GM12878 (cell line): ENCODE data around the gene GBGT1. TPM values are rescaled to one million over a fixed set of nuclear protein-coding genes. Genes with fewer than 3 reads are reported as not detected.

Experiments
- ATF7 ChIP-seq: fragments of 450-650 bp; IDR thresholded peaks from 2 replicates; pipeline ENCODE4 v1.6.1; 2016; ENCODE audit warnings: low read depth, mild to moderate bottlenecking
- BCL11A ChIP-seq: IDR thresholded peaks from 2 replicates; pipeline ENCODE4 v1.6.1; 2011; ENCODE audit warnings: low read depth, low read length
- CEBPB ChIP-seq, 2 experiments: fragments of 150-350 bp in 1 of 2; IDR thresholded peaks; 2 replicates each; pipeline ENCODE4 v1.6.1; 2012 to 2014; ENCODE audit warnings: low read depth in 2 of 2, low read length in 2 of 2, borderline replicate concordance in 1 of 2, inconsistent platforms in 1 of 2
- CUX1 ChIP-seq: IDR thresholded peaks from 2 replicates; pipeline ENCODE4 v1.6.1; 2012; ENCODE audit warnings: improper control_type of control experiment, low read depth, low read length; ENCODE audit not compliant: insufficient replicate concordance
- ESRRA ChIP-seq: IDR thresholded peaks from 2 replicates; pipeline ENCODE4 v1.6.1; 2012; ENCODE audit warnings: mild to moderate bottlenecking, low read length, improper control_type of control experiment
- ETV6 ChIP-seq, 2 experiments: fragments of 450-650 bp in 1 of 2; IDR thresholded peaks in 1 of 2; conservative IDR thresholded peaks in 1 of 2; 2 replicates each; pipeline ENCODE4 v1.6.1; 2014; ENCODE audit warnings: antibody characterized with exemption in 1 of 2, borderline replicate concordance in 1 of 2, low read depth in 1 of 2, mild to moderate bottlenecking in 1 of 2, moderate library complexity in 1 of 2
- IRF4 ChIP-seq: IDR thresholded peaks from 2 replicates; pipeline ENCODE4 v1.6.1; 2011; ENCODE audit warnings: low read depth, low read length
- KLF5 ChIP-seq: fragments of 450-650 bp; IDR thresholded peaks from 2 replicates; pipeline ENCODE4 v1.6.1; 2014; ENCODE audit warnings: mild to moderate bottlenecking; ENCODE audit not compliant: partially characterized antibody
- NFIC ChIP-seq: IDR thresholded peaks from 2 replicates; pipeline ENCODE4 v1.6.1; 2012; ENCODE audit warnings: low read depth, mild to moderate bottlenecking, inconsistent platforms, low read length, moderate library complexity
- NFXL1 ChIP-seq: fragments of 450-650 bp; IDR thresholded peaks from 2 replicates; pipeline ENCODE4 v1.6.1; 2017; ENCODE audit warnings: antibody characterized with exemption, mild to moderate bottlenecking, borderline replicate concordance
- NFYA ChIP-seq: IDR thresholded peaks from 2 replicates; pipeline ENCODE4 v1.6.1; 2011; ENCODE audit warnings: low read depth, mild to moderate bottlenecking, low read length, improper control_type of control experiment, borderline replicate concordance
- NFYB ChIP-seq: IDR thresholded peaks from 2 replicates; pipeline ENCODE4 v1.6.1; 2011; ENCODE audit warnings: low read depth, mild to moderate bottlenecking, low read length, improper control_type of control experiment, moderate library complexity; ENCODE audit not compliant: insufficient read depth
- PAX5 ChIP-seq: IDR thresholded peaks from 2 replicates; pipeline ENCODE4 v1.6.1; 2011; ENCODE audit warnings: low read depth, low read length, borderline replicate concordance
- PBX3 ChIP-seq: IDR thresholded peaks from 2 replicates; pipeline ENCODE4 v1.6.1; 2011; ENCODE audit warnings: mild to moderate bottlenecking, low read depth, low read length, moderate library complexity; ENCODE audit not compliant: insufficient replicate concordance
- PKNOX1 ChIP-seq: fragments of 450-650 bp; IDR thresholded peaks from 2 replicates; pipeline ENCODE4 v1.6.1; 2016; ENCODE audit warnings: mild to moderate bottlenecking
- POLR2AphosphoS2 ChIP-seq: IDR thresholded peaks from 2 replicates; pipeline ENCODE4 v1.6.1; 2011; ENCODE audit warnings: low read depth, mild to moderate bottlenecking, low read length, improper control_type of control experiment, moderate library complexity
- RAD21 ChIP-seq: IDR thresholded peaks from 2 replicates; pipeline ENCODE4 v1.6.1; 2011; ENCODE audit warnings: mild to moderate bottlenecking, low read depth, low read length, moderate library complexity; ENCODE audit not compliant: insufficient read depth
- TCF12 ChIP-seq: IDR thresholded peaks from 2 replicates; pipeline ENCODE4 v1.6.1; 2011; ENCODE audit warnings: low read depth, mild to moderate bottlenecking, low read length
- TCF3 ChIP-seq: IDR thresholded peaks from 2 replicates; pipeline ENCODE4 v1.6.1; 2012; ENCODE audit warnings: low read depth, mild to moderate bottlenecking, low read length, borderline replicate concordance; ENCODE audit not compliant: insufficient read depth
- USF2 ChIP-seq: IDR thresholded peaks from 2 replicates; pipeline ENCODE4 v1.6.1; 2011; ENCODE audit warnings: low read depth, low read length, improper control_type of control experiment, borderline replicate concordance
- polyA plus RNA-seq, 11 experiments: library from polyadenylated mRNA; depleted of rRNA in 4 of 11; unstranded in 6 of 11; stranded (reverse) in 5 of 11; fragments of >200 nt; fragmentation: Nextera tagmentation in 4 of 11; fragmentation: Illumina TruSeq in 1 of 11; extraction: Ambion mirVana in 4 of 11; extraction: Trizol in 1 of 11; gene quantifications; 1 replicate in 1 of 11; 2 replicates in 10 of 11; pipeline versions ENCODE4 v1.2.1 to v1.2.3, GENCODE V29; 2011 to 2016; ENCODE audit warnings: inconsistent platforms in 2 of 11, missing spikeins in 2 of 11, low read depth in 1 of 11
- total RNA-seq, 4 experiments: library from RNA; depleted of rRNA in 3 of 4; stranded (reverse); fragments of >200 nt in 3 of 4; fragmentation: Illumina TruSeq in 1 of 4; extraction: Trizol in 1 of 4; gene quantifications; 2 replicates each; pipeline versions ENCODE4 v1.2.1 to v1.2.3, GENCODE V29; 2013 to 2021

Gene GBGT1
- total and polyA plus RNA-seq, 10 of the 15 experiments (the other 5 are each of a cell fraction or from before 2014, with no cell fraction given), result 0.08 to 1.9 (median 0.49) TPM

- TF ChIP-seq PBX3 (peak; percentile 63), CUX1 (peak; percentile 36), USF2 (no peak), ESRRA (no peak), NFYA (no peak), BCL11A (peak; percentile 58; the same call in 1 of the 2 replicates), KLF5 (no peak), NFXL1 (no peak), RAD21 (no peak), NFIC (peak; percentile 6; the same call in 1 of the 2 replicates), PKNOX1 (peak; percentile 73), ATF7 (0 out of 2 replicates have a peak, but pooled peaks have one; percentile 37), TCF12 (0 out of 2 replicates have a peak, but pooled peaks have one; percentile 34), CEBPB (IDR thresholded peaks at IDR 0.05; ENCODE audit: borderline replicate concordance in 1 of 2, low read depth in 2 of 2, low read length in 2 of 2) (no peak), ETV6 (conservative IDR thresholded peaks at IDR 0.05 in 1 of 2, IDR thresholded peaks at IDR 0.05 in 1 of 2; ENCODE audit: borderline replicate concordance in 1 of 2, low read depth in 1 of 2) (peak in 1 of 2 experiments; percentile 97; a peak in 2 of 4 replicates), PAX5 (peak; percentile 31; the same call in 1 of the 2 replicates), NFYB (peak; percentile 78), TCF3 (peak; percentile 48; the same call in 1 of the 2 replicates), POLR2AphosphoS2 (peak; percentile 28; the same call in 1 of the 2 replicates), IRF4 (peak; percentile 94)
These were observed 37.6 kb downstream of the GBGT1 start (continued) for GRCh38 chr9:133125941-133126696.
